Activated T-cell treated with anti-CD3 and anti-CD28 coated beads, Interleukin-2, amount 50 U/mL, for 72 hours (primary cell): Measurements from ENCODE around the gene LIN37. TPM values are rescaled to one million over a fixed set of nuclear protein-coding genes. Genes with fewer than 3 reads are reported as not detected.
"Not testable (repeated sequence)": the region's sequence is repeated elsewhere in the genome, so short reads cannot be mapped to it uniquely, and the experiment has no call there.

Experiments used
- ATAC-seq, 2 donors: fragments of 150-1000 bp; cut with Tn5 transposase; replicated peaks in 1 of 2; 2 replicates each; pipeline ENCODE4 v1.10.0; 2021; ENCODE audit warnings: moderate library complexity in 2 of 2, mild to moderate bottlenecking in 1 of 2
- DNase-seq, 2 donors: peaks; one replicate each; pipeline ENCODE4 v3.0.0; 2021 to 2022; ENCODE audit warnings: mixed read lengths in 1 of 2
- H3K27ac Mint-ChIP-seq: one replicate; pipeline ENCODE4 v1.8.0; 2022; ENCODE audit warnings: mild to moderate bottlenecking, moderate library complexity, mixed read lengths
- H3K27me3 Mint-ChIP-seq: one replicate; pipeline ENCODE4 v1.8.0; 2022; ENCODE audit warnings: low read depth, mixed read lengths
- H3K36me3 Mint-ChIP-seq, 2 donors: one replicate each; pipeline ENCODE4 v1.8.0; 2022; ENCODE audit warnings: mixed read lengths in 2 of 2, mild to moderate bottlenecking in 1 of 2; ENCODE audit not compliant: insufficient read depth in 2 of 2
- H3K4me1 Mint-ChIP-seq: one replicate; pipeline ENCODE4 v1.8.0; 2022; ENCODE audit warnings: low read depth, mixed read lengths
- H3K4me3 Mint-ChIP-seq, 2 donors: one replicate each; pipeline ENCODE4 v1.8.0; 2022; ENCODE audit warnings: mild to moderate bottlenecking in 2 of 2, mixed read lengths in 2 of 2, moderate library complexity in 2 of 2
- H3K9me3 Mint-ChIP-seq, 2 donors: one replicate each; pipeline ENCODE4 v1.8.0; 2022; ENCODE audit warnings: mixed read lengths in 2 of 2
- total RNA-seq, 2 donors: library from RNA; stranded (reverse); gene quantifications; one replicate each; pipeline ENCODE4 v1.2.3, GENCODE V29; 2022

The LIN37 gene
- total RNA-seq, 2 donors from 2014 or later: 11.4 to 14.3 TPM

- H3K4me3 Mint-ChIP-seq: no peak overlapping the region
Measured at GRCh38 chr19:35768082-35768421, 19.7 kb downstream of the LIN37 start.

GRCh38 chr19:35772362-35772761 lies 24.0 kb downstream of the LIN37 start:
- DNase-seq, H3K27ac Mint-ChIP-seq, H3K27me3 Mint-ChIP-seq, H3K36me3 Mint-ChIP-seq, H3K9me3 Mint-ChIP-seq, ATAC-seq, H3K4me3 Mint-ChIP-seq: not testable (repeated sequence)
- H3K4me1 Mint-ChIP-seq: peaks cover 21% of the 10 kb centered on the region

More at GRCh38 chr19:35768082-35768421, 19.7 kb downstream of the LIN37 start:
- ATAC-seq (no peak), DNase-seq (no peak)
- Mint-ChIP-seq H3K27me3 (no peaks in the 10 kb centered on the region), H3K9me3 (no peaks in the 10 kb centered on the region), H3K36me3 (peaks cover 4 to 11% of the 10 kb centered on the region in 2 donors), H3K4me1 (no peaks in the 10 kb centered on the region), H3K27ac (no peak overlapping the region)

GRCh38 chr19:35773020-35773806 lies 24.8 kb downstream of the LIN37 start:
- Mint-ChIP-seq H3K27ac (no peak overlapping the region), H3K4me1 (peaks cover 21% of the 10 kb centered on the region), H3K27me3 (no peaks in the 10 kb centered on the region), H3K36me3 (peaks cover 4 to 5% of the 10 kb centered on the region in 2 donors), H3K4me3 (no peak overlapping the region), H3K9me3 (no peaks in the 10 kb centered on the region)
- DNase-seq (no peak), ATAC-seq (no peak)

DNA sequence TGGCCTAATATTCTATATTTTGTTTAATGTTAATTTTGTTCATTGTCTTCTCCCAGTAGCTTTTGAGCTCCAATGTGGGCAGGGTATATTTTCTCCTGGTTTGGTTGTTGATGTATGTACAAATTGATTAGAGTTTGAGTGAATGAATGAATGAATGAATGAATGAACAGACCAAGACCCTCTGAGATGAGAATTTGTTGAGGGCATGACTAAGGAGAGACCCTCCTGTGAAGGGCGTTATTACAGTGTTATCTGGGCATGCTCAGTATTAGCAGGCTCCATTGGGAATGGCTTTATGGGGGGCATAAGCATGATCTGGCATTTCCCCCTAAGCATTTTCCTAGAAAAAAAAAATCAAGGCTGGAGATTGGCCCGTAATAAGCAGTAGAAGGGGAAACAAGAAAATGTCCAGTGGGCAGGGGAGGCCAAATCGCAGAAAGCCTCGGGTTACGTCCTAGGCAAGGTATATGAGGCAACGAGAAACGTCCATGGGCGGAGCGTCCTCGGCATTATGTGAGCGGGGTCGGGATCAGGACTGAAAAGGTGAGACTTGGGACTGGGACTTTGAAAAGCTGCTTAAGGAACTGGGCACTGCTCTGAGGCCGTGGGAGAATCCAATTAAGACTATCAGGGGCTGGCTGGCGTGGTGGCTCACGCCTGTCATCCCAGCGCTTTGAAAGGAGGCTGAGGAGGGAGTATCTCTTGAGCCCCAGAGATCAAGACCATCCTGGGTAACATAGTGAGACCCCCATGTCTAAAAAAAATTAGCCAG lies 26.1 kb downstream of the LIN37 start:
- Mint-ChIP-seq H3K9me3 (no peaks in the 10 kb centered on the region), H3K4me1 (peaks cover 21% of the 10 kb centered on the region), H3K27me3 (no peaks in the 10 kb centered on the region), H3K4me3 (peak overlapping the region; percentile 78 to 95), H3K36me3 (no peaks in the 10 kb centered on the region), H3K27ac (peak overlapping the region; percentile 90)
- ATAC-seq (no peak), DNase-seq (no peak)

GRCh38 chr19:35775046-35775297 lies 26.6 kb downstream of the LIN37 start:
- H3K27me3 Mint-ChIP-seq: no peaks in the 10 kb centered on the region
- H3K4me3 Mint-ChIP-seq: peak overlapping the region; percentile 78 to 95
- ATAC-seq: peak; percentile 8 to 18
- DNase-seq: no peak
- H3K27ac Mint-ChIP-seq: peak overlapping the region; percentile 90
- H3K9me3 Mint-ChIP-seq: no peaks in the 10 kb centered on the region
- peaks cover 21% of the 10 kb centered on the region for H3K4me1 Mint-ChIP-seq
- no peaks in the 10 kb centered on the region for H3K36me3 Mint-ChIP-seq

DNA sequence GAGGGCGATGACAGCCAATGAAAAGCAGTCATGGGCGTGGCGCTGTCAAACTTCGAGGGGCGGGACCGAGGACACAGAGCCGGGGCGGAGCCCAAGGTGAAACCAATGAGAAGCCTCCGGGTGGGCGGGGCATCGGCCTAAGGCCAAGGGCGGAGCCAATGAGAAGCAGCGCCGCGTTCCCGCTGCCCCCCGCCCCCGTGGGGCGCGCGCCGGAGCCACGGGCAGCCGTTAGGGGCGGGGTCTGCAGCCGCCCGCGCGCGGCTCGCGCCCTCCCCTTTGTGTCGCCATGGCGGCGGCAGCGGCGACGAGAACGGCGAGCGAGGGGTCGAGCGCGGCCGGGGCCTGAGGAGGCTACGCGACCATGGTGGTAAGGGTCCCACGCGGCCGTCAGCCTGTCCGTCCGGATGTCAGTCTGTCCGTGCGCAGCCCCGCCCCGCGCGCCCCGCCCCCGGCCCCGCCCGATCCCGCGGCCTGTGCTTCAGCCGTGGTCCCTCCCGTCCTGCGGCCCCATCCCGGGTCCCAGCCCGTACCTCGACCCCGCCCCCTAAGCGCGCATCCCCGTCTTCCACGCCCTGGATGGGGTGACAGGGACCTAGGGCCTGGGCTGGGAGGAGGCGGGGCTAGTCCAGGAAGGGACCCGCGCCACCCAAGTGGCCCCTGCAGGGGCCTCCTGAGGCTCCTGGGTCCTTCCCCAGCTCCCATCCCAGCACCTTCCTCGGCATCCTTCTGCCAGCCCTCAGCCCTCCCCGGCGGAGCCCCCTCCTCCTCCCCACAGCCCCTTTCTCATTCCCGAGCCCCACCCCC lies 27.1 kb downstream of the LIN37 start, which contains the start of gene ARHGAP33:
Gene ARHGAP33, plus strand, starts transcription at position 267 of the 804 bp plus-strand sequence. Its CDS starts 95 bp downstream, at position 362.
- peak; percentile 100 for DNase-seq
- ATAC-seq: peak; percentile 97
- Mint-ChIP-seq H3K4me3 (peak within 1 kb of the TSS; percentile 89 to 95), H3K36me3 (no peaks in the 10 kb centered on the region), H3K4me1 (peaks cover 21% of the 10 kb centered on the region), H3K27me3 (no peaks in the 10 kb centered on the region), H3K27ac (peak within 1 kb of the TSS; percentile 90), H3K9me3 (no peaks in the 10 kb centered on the region)

- DNase-seq: no peak
- no peak overlapping the region for H3K27ac Mint-ChIP-seq
- peak overlapping the region; percentile 89 to 95 for H3K4me3 Mint-ChIP-seq
- peaks cover 21% of the 10 kb centered on the region for H3K4me1 Mint-ChIP-seq
- no peaks in the 10 kb centered on the region for H3K9me3 Mint-ChIP-seq
- H3K36me3 Mint-ChIP-seq: no peaks in the 10 kb centered on the region
- no peak for ATAC-seq
- no peaks in the 10 kb centered on the region for H3K27me3 Mint-ChIP-seq
Measured at GRCh38 chr19:35776102-35776788, 27.9 kb downstream of the LIN37 start.

- peak overlapping the region; percentile 4 to 89 for H3K4me3 Mint-ChIP-seq
- no peaks in the 10 kb centered on the region for H3K9me3 Mint-ChIP-seq
- no peaks in the 10 kb centered on the region for H3K36me3 Mint-ChIP-seq
- ATAC-seq (no peak), DNase-seq (no peak)
- no peak overlapping the region for H3K27ac Mint-ChIP-seq
- no peaks in the 10 kb centered on the region for H3K27me3 Mint-ChIP-seq
- peaks cover 21% of the 10 kb centered on the region for H3K4me1 Mint-ChIP-seq
Measured at GRCh38 chr19:35777086-35777841, 28.9 kb downstream of the LIN37 start.

DNA sequence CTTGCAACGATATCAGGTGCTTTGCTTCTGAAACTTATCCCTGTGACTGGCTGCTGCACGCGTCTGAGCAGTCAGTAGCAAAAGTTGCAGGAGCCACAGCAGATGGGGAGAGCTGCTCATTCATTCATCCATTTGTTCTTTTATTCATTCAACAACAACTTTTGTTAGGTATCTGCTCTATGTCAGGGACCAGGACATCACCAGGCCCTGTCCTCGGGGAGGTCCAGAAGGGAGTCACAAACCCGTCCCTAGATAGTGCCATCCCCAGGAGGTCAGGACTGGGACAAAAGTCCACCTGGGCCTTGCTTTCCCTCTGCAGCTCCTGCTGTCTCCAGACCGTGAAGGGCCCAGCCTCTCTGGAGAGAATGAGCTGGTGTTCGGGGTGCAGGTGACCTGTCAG lies 29.6 kb downstream of the LIN37 start:
- Mint-ChIP-seq H3K4me3 (no peak overlapping the region), H3K27ac (no peak overlapping the region), H3K4me1 (peaks cover 21% of the 10 kb centered on the region), H3K27me3 (no peaks in the 10 kb centered on the region), H3K9me3 (no peaks in the 10 kb centered on the region), H3K36me3 (peaks cover 0 to 3% of the 10 kb centered on the region in 2 donors)
- DNase-seq: no peak
- no peak for ATAC-seq

GRCh38 chr19:35779033-35779432 lies 30.7 kb downstream of the LIN37 start:
- Mint-ChIP-seq H3K36me3 (peaks cover 0 to 3% of the 10 kb centered on the region in 2 donors), H3K9me3 (no peaks in the 10 kb centered on the region), H3K27me3 (no peaks in the 10 kb centered on the region)

GRCh38 chr19:35780058-35780457 lies 31.7 kb downstream of the LIN37 start:
- no peak for DNase-seq
- no peaks in the 10 kb centered on the region for H3K9me3 Mint-ChIP-seq
- H3K36me3 Mint-ChIP-seq: peaks cover 0 to 3% of the 10 kb centered on the region in 2 donors
- H3K4me3 Mint-ChIP-seq: no peak overlapping the region
- ATAC-seq: no peak
- no peaks in the 10 kb centered on the region for H3K27me3 Mint-ChIP-seq
- H3K27ac Mint-ChIP-seq: no peak overlapping the region
- H3K4me1 Mint-ChIP-seq: peaks cover 14% of the 10 kb centered on the region

More at GRCh38 chr19:35779033-35779432, 30.7 kb downstream of the LIN37 start:
- H3K27ac Mint-ChIP-seq: no peak overlapping the region
- no peak overlapping the region for H3K4me3 Mint-ChIP-seq
- H3K4me1 Mint-ChIP-seq: peaks cover 21% of the 10 kb centered on the region
- ATAC-seq: no peak
- no peak for DNase-seq

DNA sequence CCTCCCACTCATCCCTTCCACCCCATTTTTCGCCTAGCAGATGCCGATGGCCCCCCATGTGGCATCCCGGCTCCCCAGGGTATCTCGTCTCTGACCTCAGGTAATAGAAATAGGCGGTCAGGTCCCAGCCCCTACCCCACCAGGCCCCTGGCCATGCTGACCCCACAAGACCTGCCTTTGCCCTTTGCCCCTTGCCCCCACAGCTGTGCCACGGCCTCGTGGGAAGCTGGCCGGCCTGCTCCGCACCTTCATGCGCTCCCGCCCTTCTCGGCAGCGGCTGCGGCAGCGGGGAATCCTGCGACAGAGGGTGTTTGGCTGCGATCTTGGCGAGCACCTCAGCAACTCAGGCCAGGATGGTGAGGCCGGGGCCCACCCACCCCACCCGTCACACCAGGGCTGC lies 32.3 kb downstream of the LIN37 start:
- no peaks in the 10 kb centered on the region for H3K9me3 Mint-ChIP-seq
- H3K4me1 Mint-ChIP-seq: peaks cover 14% of the 10 kb centered on the region
- peaks cover 0 to 3% of the 10 kb centered on the region in 2 donors for H3K36me3 Mint-ChIP-seq
- DNase-seq: no peak
- H3K4me3 Mint-ChIP-seq: no peak overlapping the region
- ATAC-seq: no peak
- H3K27ac Mint-ChIP-seq: no peak overlapping the region
- H3K27me3 Mint-ChIP-seq: no peaks in the 10 kb centered on the region
